Measurements from ENCODE around the gene FOXO1.
A peak's percentile ranks its signal among the peaks of the same experiment; 100 is the strongest.

Gene FOXO1

GRCh38 chr13:40585911-40586471 lies 80.5 kb downstream of the FOXO1 start:
- peaks cover 11% of the 10 kb centered on the region for H3K79me1 ChIP-seq (ENCODE audit: low read length)
- H3K27ac ChIP-seq (ENCODE audit: low read depth, low read length), result peak overlapping the region; percentile 86
- H4K8ac ChIP-seq (ENCODE audit: low read depth, low read length), result no peak overlapping the region

GRCh38 chr13:40583738-40584137 lies 82.7 kb downstream of the FOXO1 start:
- Histone ChIP-seq H2AFZ (ENCODE audit: insufficient read depth, low read length, poor library complexity) (no peak overlapping the region), H3K4ac (ENCODE audit: low read depth, low read length) (peak overlapping the region; percentile 6), H3K9me3 (ENCODE audit: insufficient read depth, low read depth, low read length) (no peaks in the 10 kb centered on the region), H3K18ac (ENCODE audit: low read length) (no peak overlapping the region), H3K23ac (ENCODE audit: low read length) (no peak overlapping the region), H4K91ac (ENCODE audit: low read depth, low read length) (no peak overlapping the region), H3K36me3 (ENCODE audit: control insufficient read depth in 1 of 2, insufficient read depth in 2 of 2, low read length in 2 of 2) (peaks cover 0 to 1% of the 10 kb centered on the region in 2 experiments), H3K4me1 (ENCODE audit: control insufficient read depth in 1 of 2, insufficient read depth in 2 of 2, low read length in 2 of 2) (peaks cover 13 to 28% of the 10 kb centered on the region in 2 experiments), H2BK5ac (ENCODE audit: low read depth, low read length, poor library complexity) (no peak overlapping the region), H2AK5ac (ENCODE audit: low read length) (no peak overlapping the region), H3K4me2 (ENCODE audit: low read length) (no peak overlapping the region), H3K4me3 (ENCODE audit: low read depth, low read length) (no peak overlapping the region), H4K8ac (ENCODE audit: low read depth, low read length) (no peak overlapping the region), H3K79me2 (ENCODE audit: control insufficient read depth, insufficient read depth, low read length, poor library complexity) (peaks cover 7% of the 10 kb centered on the region), H3K79me1 (ENCODE audit: low read length) (peaks cover 10% of the 10 kb centered on the region), H3K27ac (ENCODE audit: low read depth, low read length) (no peak overlapping the region), H3K14ac (ENCODE audit: low read length) (no peak overlapping the region), H4K12ac (ENCODE audit: low read depth, low read length) (no peak overlapping the region), H3K9ac (ENCODE audit: low read length) (no peak overlapping the region), H2BK120ac (ENCODE audit: insufficient read depth, low read length, poor library complexity) (no peak overlapping the region), H2BK12ac (ENCODE audit: low read length) (no peak overlapping the region), H3K27me3 (ENCODE audit: insufficient read depth, low read length) (no peaks in the 10 kb centered on the region)
- DNase-seq, result no peak

More at GRCh38 chr13:40585911-40586471, 80.5 kb downstream of the FOXO1 start:
- Histone ChIP-seq H3K79me2 (ENCODE audit: control insufficient read depth, insufficient read depth, low read length, poor library complexity) (peaks cover 5% of the 10 kb centered on the region), H4K91ac (ENCODE audit: low read depth, low read length) (peak overlapping the region; percentile 53), H3K36me3 (ENCODE audit: control insufficient read depth in 1 of 2, insufficient read depth in 2 of 2, low read length in 2 of 2) (no peaks in the 10 kb centered on the region), H3K4ac (ENCODE audit: low read depth, low read length) (no peak overlapping the region), H3K23ac (ENCODE audit: low read length) (no peak overlapping the region), H3K9ac (ENCODE audit: low read length) (no peak overlapping the region), H4K12ac (ENCODE audit: low read depth, low read length) (no peak overlapping the region), H3K27me3 (ENCODE audit: insufficient read depth, low read length) (no peaks in the 10 kb centered on the region), H3K18ac (ENCODE audit: low read length) (no peak overlapping the region), H3K4me3 (ENCODE audit: low read depth, low read length) (no peak overlapping the region), H2BK120ac (ENCODE audit: insufficient read depth, low read length, poor library complexity) (peak overlapping the region; percentile 18), H2AK5ac (ENCODE audit: low read length) (no peak overlapping the region), H2BK12ac (ENCODE audit: low read length) (peak overlapping the region; percentile 95), H2BK5ac (ENCODE audit: low read depth, low read length, poor library complexity) (peak overlapping the region; percentile 52), H3K4me1 (ENCODE audit: control insufficient read depth in 1 of 2, insufficient read depth in 2 of 2, low read length in 2 of 2) (peaks cover 17 to 32% of the 10 kb centered on the region in 2 experiments), H3K14ac (ENCODE audit: low read length) (no peak overlapping the region), H3K9me3 (ENCODE audit: insufficient read depth, low read depth, low read length) (no peaks in the 10 kb centered on the region), H3K4me2 (ENCODE audit: low read length) (no peak overlapping the region), H2AFZ (ENCODE audit: insufficient read depth, low read length, poor library complexity) (no peak overlapping the region)
- no CpG with 5 or more reads among the region's 1 CpG for WGBS (ENCODE audit: extremely low coverage, insufficient coverage, insufficient read length)
- peak in 1 of 2 donors; percentile 57 for DNase-seq

GRCh38 chr13:40582531-40582930 lies 83.9 kb downstream of the FOXO1 start:
- Histone ChIP-seq H2BK120ac (ENCODE audit: insufficient read depth, low read length, poor library complexity) (no peak overlapping the region), H3K9ac (ENCODE audit: low read length) (no peak overlapping the region), H3K14ac (ENCODE audit: low read length) (no peak overlapping the region), H4K8ac (ENCODE audit: low read depth, low read length) (no peak overlapping the region), H4K91ac (ENCODE audit: low read depth, low read length) (no peak overlapping the region), H2AK5ac (ENCODE audit: low read length) (no peak overlapping the region), H2BK5ac (ENCODE audit: low read depth, low read length, poor library complexity) (no peak overlapping the region), H3K27ac (ENCODE audit: low read depth, low read length) (no peak overlapping the region), H3K4me1 (ENCODE audit: control insufficient read depth in 1 of 2, insufficient read depth in 2 of 2, low read length in 2 of 2) (peaks cover 10 to 23% of the 10 kb centered on the region in 2 experiments), H3K18ac (ENCODE audit: low read length) (no peak overlapping the region), H3K79me1 (ENCODE audit: low read length) (peaks cover 9% of the 10 kb centered on the region), H3K4me2 (ENCODE audit: low read length) (no peak overlapping the region), H3K36me3 (ENCODE audit: control insufficient read depth in 1 of 2, insufficient read depth in 2 of 2, low read length in 2 of 2) (peaks cover 0 to 1% of the 10 kb centered on the region in 2 experiments), H3K79me2 (ENCODE audit: control insufficient read depth, insufficient read depth, low read length, poor library complexity) (peaks cover 5% of the 10 kb centered on the region), H3K9me3 (ENCODE audit: insufficient read depth, low read depth, low read length) (no peaks in the 10 kb centered on the region), H3K4me3 (ENCODE audit: low read depth, low read length) (no peak overlapping the region), H3K27me3 (ENCODE audit: insufficient read depth, low read length) (no peaks in the 10 kb centered on the region), H3K4ac (ENCODE audit: low read depth, low read length) (no peak overlapping the region), H4K12ac (ENCODE audit: low read depth, low read length) (no peak overlapping the region), H2AFZ (ENCODE audit: insufficient read depth, low read length, poor library complexity) (no peak overlapping the region), H3K23ac (ENCODE audit: low read length) (no peak overlapping the region), H2BK12ac (ENCODE audit: low read length) (no peak overlapping the region)
- no CpG with 5 or more reads among the region's 2 CpGs for WGBS (ENCODE audit: extremely low coverage, insufficient coverage, insufficient read length)
- no peak for DNase-seq

- H3K18ac ChIP-seq (ENCODE audit: low read length), result no peak overlapping the region
- H2BK5ac ChIP-seq (ENCODE audit: low read depth, low read length, poor library complexity), result no peak overlapping the region
- H3K14ac ChIP-seq (ENCODE audit: low read length), result no peak overlapping the region
- peaks cover 7 to 15% of the 10 kb centered on the region in 2 experiments for H3K4me1 ChIP-seq (ENCODE audit: control insufficient read depth in 1 of 2, insufficient read depth in 2 of 2, low read length in 2 of 2)
- no peak overlapping the region for H3K4me3 ChIP-seq (ENCODE audit: low read depth, low read length)
- H2AFZ ChIP-seq (ENCODE audit: insufficient read depth, low read length, poor library complexity), result no peak overlapping the region
- peak overlapping the region; percentile 76 for H3K4ac ChIP-seq (ENCODE audit: low read depth, low read length)
- H3K79me2 ChIP-seq (ENCODE audit: control insufficient read depth, insufficient read depth, low read length, poor library complexity), result peaks cover 5% of the 10 kb centered on the region
- no peak overlapping the region for H2BK12ac ChIP-seq (ENCODE audit: low read length)
- no CpG with 5 or more reads among the region's 1 CpG for WGBS (ENCODE audit: extremely low coverage, insufficient coverage, insufficient read length)
- H3K36me3 ChIP-seq (ENCODE audit: control insufficient read depth in 1 of 2, insufficient read depth in 2 of 2, low read length in 2 of 2), result peaks cover 0 to 1% of the 10 kb centered on the region in 2 experiments
- no peak overlapping the region for H4K91ac ChIP-seq (ENCODE audit: low read depth, low read length)
- H3K4me2 ChIP-seq (ENCODE audit: low read length), result no peak overlapping the region
- DNase-seq, result no peak
- H2AK5ac ChIP-seq (ENCODE audit: low read length), result no peak overlapping the region
- H3K23ac ChIP-seq (ENCODE audit: low read length), result no peak overlapping the region
- H2BK120ac ChIP-seq (ENCODE audit: insufficient read depth, low read length, poor library complexity), result no peak overlapping the region
- H3K27me3 ChIP-seq (ENCODE audit: insufficient read depth, low read length), result no peaks in the 10 kb centered on the region
- no peak overlapping the region for H4K12ac ChIP-seq (ENCODE audit: low read depth, low read length)
- H3K27ac ChIP-seq (ENCODE audit: low read depth, low read length), result no peak overlapping the region
- H3K9ac ChIP-seq (ENCODE audit: low read length), result no peak overlapping the region
- H4K8ac ChIP-seq (ENCODE audit: low read depth, low read length), result no peak overlapping the region
- no peaks in the 10 kb centered on the region for H3K9me3 ChIP-seq (ENCODE audit: insufficient read depth, low read depth, low read length)
- peaks cover 4% of the 10 kb centered on the region for H3K79me1 ChIP-seq (ENCODE audit: low read length)
These were observed 85.2 kb downstream of the FOXO1 start for GRCh38 chr13:40581277-40581579.
